NK-92 treated with Interleukin-12 subunit alpha and Interleukin-12 subunit beta, amount 100 ng/mL, for 24 hours (cell line): Measurements from ENCODE around the gene RBM38.

Experiments used
- DNase-seq: peaks from one replicate; lab custom pipeline; 2025; lab: John Stamatoyannopoulos, UW

Gene RBM38

DNA sequence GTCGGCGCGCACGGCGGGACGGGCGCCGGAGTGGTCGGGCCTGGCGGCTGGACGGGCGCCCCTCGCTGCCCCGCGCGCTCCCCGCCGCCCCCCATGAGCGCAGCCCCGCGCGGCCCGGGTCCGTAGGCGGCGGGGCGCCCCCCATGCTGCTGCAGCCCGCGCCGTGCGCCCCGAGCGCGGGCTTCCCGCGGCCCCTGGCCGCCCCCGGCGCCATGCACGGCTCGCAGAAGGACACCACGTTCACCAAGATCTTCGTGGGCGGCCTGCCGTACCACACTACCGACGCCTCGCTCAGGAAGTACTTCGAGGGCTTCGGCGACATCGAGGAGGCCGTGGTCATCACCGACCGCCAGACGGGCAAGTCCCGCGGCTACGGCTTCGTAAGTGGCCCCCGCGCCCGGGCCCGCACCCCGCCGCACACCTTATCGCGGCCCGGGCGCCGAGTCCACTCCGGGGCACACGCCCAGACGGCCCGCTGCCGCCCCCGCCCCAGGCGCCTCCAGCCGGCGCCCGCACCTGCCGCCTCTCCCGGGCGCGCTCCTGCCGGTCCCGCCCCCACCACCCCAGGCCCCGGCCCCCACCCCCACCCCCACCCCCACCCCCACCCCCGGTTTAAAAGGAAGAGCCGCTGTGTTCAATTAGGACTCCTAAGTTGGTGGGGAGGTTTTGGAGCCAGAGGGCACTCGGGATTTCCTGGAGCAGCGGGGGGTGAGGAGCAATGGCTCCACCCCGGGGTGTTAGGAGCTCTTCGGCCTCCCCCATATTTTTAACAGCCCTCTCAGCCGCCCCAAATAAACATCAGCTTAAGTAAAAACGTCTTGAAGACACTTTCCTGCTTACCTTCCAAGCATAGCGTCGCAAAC, 474 bp downstream of the RBM38 start:
- DNase-seq, result no peak

DNA sequence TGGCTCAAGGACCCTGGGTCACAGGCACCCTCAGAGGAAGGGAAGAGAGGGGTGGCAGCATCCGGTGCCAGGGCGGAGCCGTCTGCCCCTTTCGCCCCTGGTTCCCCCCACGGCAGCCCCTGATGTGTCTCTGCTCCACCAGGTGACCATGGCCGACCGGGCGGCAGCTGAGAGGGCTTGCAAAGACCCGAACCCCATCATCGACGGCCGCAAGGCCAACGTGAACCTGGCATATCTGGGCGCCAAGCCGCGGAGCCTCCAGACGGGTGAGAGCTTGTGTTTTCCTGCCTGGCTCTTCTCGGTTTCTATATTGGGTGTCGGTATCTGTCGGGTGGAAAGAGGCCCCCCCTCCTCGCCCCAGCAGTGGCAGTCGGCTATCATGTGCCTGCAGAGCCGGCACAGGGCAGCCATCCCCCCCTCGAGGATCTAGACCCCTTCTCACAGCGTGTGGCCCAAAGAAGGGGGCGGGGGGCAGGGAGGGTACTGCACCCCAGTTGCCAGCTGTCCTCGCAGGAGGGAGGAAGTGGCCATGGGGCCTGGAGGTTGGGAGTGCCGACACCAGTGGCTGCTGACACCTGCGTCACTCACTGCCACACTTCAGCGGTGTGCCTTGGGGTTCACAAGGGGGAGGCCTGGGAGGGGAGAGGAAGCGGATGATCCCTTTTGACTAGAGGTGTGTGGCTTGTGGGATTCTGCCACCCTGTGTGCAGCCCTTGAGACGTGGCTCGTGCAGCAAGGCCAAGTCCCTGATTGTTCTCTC, 1.5 kb downstream of the RBM38 start:
- peak; percentile 90 for DNase-seq

- no peak for DNase-seq
Measured at GRCh38 chr20:57393321-57394120, 2.3 kb downstream of the RBM38 start.

DNA sequence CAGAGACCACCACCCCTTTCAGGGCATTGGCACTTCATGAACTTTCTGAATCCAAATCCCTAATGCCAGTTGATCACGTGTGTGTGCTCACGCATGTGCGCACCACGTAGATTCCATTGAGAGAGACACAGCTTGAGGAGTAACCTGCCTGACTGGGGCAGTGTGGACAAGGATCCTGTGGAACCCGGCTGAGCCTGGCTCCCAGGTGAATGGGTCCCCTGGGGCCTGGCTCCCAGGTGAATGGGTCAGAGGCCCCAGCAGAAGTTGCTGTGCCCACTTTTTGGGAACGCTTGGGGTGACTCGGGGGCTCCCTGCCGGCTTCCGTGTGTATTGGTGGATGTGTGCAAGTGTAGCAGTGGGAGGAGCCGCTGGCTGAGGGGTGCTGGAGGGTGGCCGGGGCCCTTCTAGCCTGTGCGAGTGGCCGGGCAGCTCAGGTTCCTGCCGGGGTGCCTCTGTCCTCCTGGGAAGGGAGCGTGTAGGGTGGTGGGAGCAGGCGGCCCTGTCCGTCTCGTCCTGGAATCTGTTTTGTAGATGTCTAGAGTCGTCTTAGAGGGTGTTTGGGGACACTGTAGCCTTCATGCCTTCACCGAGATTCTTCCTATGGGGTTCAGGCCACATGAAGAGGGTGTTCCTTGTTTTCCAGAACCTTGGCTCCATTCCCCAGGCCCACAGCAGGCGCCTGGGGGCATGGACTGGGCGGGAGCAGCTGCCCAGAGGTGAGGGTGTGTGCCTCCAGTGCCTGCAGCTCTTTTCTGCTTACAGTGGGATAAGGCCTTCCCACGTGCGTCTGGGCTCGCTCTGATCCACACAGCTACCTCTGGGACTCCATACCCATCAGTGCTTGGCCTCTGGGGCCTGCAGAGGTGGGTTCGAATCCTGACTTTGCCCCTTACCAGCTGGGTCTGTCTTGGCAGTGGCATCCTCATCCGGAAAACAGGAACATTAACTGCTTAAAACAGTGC, 3.2 kb downstream of the RBM38 start:
- no peak for DNase-seq

DNA sequence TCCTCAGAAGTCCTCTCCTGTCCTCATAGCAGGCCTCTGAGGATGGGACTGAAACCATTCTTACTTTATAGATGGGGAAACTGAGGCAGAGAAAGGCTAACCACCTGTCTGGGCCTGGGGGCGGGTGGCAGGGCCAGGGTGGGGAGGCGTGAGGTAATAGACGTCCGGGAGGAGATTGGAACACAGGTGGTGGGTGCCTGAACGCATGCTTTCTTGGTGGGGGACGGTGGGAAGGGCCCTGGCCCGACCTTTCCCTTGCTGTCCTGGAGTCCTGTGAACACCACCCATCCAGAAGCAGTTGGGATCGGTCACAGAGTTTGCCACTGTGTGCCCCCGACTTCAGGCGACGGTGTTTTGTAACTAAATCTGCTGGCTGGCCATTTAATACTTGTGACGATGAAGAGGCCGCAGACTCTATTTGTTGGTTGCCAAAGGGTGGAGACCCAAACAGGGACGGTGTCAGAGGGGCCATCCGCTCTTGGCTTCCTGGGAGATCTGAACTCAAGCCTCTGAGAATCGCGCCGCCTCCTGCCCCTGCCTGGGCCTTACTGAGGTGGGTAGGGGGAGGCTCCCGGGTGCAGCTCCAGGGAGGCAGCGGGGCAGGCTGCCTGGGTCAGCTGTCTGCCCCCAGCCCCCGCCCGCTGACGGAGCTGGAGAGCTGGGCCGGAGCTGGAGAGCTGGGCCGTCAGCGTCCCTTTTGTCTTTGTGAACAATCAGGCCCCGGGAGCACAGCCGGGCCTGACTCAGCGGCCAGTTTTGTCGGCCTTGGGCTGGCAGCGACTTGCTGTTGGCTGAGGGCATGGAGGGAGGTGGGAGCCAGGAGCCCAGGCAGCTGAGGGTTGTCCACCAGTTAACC, 4.1 kb downstream of the RBM38 start:
- no peak for DNase-seq

GRCh38 chr20:57396212-57396983, 5.2 kb downstream of the RBM38 start:
- no peak for DNase-seq

- DNase-seq, result no peak
Measured at GRCh38 chr20:57396984-57397692, 5.9 kb downstream of the RBM38 start.

DNA sequence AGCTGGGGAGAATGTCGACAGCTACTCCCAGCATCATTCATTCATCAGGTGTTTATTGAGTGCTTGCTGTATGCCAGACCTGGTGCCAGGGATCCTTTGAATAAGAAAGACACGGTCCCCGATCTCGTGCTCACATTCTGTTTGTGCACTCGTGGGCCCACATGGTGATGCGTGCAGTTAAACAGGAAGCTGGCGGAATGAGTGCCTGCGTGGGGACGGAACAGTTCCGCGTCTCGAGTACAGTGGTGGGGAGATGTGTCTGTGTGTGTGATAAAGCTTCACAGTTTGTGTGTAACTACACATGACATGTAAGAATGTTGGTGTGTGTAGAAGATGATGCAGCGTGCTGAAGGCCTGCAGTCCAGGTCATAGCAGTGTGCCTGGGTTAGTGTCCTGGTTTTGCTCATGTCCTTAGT, 6.5 kb downstream of the RBM38 start:
- no peak for DNase-seq

- DNase-seq, result peak; percentile 94
Measured at GRCh38 chr20:57398231-57398821, 7.1 kb downstream of the RBM38 start.

DNA sequence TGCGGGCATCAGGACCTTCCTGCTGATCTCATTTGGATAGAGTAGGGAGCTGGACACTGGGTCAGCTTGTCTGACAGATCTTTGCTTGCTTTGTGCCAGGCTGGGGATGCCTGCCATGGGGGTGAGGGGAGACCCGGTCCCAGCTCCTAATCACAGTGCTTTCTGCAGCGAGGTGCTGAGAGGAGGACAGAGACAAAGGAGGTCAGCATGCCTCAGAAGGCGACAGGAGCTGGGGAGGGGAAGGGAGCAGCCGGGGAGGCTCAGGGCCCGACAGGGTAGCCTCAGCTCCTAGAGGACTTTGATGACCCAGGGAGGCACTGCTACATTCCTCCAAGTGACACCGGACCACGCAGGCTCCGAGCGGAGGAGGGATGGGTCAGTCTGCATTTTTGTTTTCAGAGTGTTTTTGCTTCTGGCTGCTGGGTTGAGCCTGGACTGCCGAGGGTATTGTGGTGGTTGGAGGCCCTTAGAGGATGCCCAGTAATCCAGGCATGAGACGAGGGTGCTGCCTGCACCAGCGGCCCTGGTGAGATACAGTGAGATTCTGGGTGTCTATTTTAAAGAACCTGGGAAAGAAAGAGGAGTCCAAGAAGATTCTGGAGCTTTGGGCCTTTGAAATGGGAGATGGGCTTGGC, 7.8 kb downstream of the RBM38 start:
- no peak for DNase-seq

DNA sequence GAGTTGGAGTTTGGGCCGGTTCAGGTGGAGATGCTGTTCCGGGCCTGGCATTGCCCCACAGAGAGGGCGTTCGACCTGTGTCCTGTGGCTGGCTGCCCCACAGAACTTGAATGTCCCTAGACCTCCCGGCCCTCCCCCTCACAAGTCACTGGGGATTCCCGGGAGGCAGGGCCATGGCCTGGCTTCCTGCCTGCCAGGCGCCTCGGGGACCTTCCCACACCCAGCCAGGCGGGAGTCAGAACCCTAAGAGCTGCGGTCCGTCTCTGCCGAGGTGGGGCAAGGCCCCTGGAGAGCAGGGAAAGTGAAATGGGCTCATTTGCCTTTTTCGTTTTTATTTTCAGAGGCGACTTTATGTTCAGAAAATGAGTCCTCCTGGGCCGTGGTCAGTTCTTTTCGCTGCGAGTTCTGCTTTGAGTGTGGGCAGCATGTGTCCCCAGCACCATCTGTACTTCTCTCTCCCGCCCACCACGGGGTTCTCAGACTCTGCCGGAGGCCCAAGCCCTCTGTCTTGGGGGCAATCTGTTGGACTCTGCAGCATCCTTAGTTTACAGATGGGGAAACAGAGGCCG, 8.5 kb downstream of the RBM38 start:
- DNase-seq, result no peak

GRCh38 chr20:57400231-57400701, 9.1 kb downstream of the RBM38 start:
- no peak for DNase-seq

GRCh38 chr20:57400821-57401564, 9.8 kb downstream of the RBM38 start:
- DNase-seq, result no peak

- DNase-seq, result no peak
Measured at GRCh38 chr20:57401565-57401918, 10.3 kb downstream of the RBM38 start.

- DNase-seq, result no peak
Measured at GRCh38 chr20:57402206-57403125, 11.3 kb downstream of the RBM38 start.

GRCh38 chr20:57403216-57403615, 12.0 kb downstream of the RBM38 start:
- DNase-seq, result no peak
